Measurements from ENCODE around the gene KRTAP12-1. TPM values are rescaled to one million over a fixed set of nuclear protein-coding genes. Genes with fewer than 3 reads are reported as not detected.

The KRTAP12-1 gene
- total RNA-seq, 1 experiment from 2014 or later, result not detected

GRCh38 chr21:44729336-44730027 is 47.5 kb upstream of the KRTAP12-1 start:
- Histone ChIP-seq H3K9me2 (ENCODE audit: insufficient read depth) (no peaks in the 10 kb centered on the region), H3F3A (ENCODE audit: insufficient read depth, low read depth) (no peaks in the 10 kb centered on the region), H3K4me2 (no peak overlapping the region), H3K4me3 (no peak overlapping the region), H3K36me3 (ENCODE audit: low read depth) (no peaks in the 10 kb centered on the region), H2AFZ (no peak overlapping the region), H3K27me3 (ENCODE audit: insufficient read depth, low read depth) (peaks cover 58% of the 10 kb centered on the region), H4K20me1 (ENCODE audit: insufficient read depth) (no peaks in the 10 kb centered on the region), H3K9me3 (ENCODE audit: insufficient read depth, low read depth) (no peaks in the 10 kb centered on the region), H3K79me2 (ENCODE audit: low read depth) (no peaks in the 10 kb centered on the region), H3K27ac (no peak overlapping the region), H3K4me1 (replicated peaks; ENCODE audit: insufficient read depth) (no peaks in the 10 kb centered on the region)
- CTCF ChIA-PET, result no interaction called here
- intact Hi-C loops (cut with micrococcal nuclease; ENCODE audit: unreplicated experiment), result no loop called here
- POLR2A ChIA-PET (ENCODE audit: unreplicated experiment), result no interaction called here
- no peak for DNase-seq
- TF ChIP-seq EZH2 (IDR thresholded peaks at IDR 0.05; ENCODE audit: low read depth), result no peak
- TF ChIP-seq CTCF (conservative IDR thresholded peaks at IDR 0.05), result no peak
- no TSS peak for BruUV-seq (replicated peaks)

- Histone ChIP-seq H3K36me3 (ENCODE audit: low read depth) (no peaks in the 10 kb centered on the region), H3K27me3 (ENCODE audit: insufficient read depth, low read depth) (peaks cover 66% of the 10 kb centered on the region), H3K4me1 (replicated peaks; ENCODE audit: insufficient read depth) (no peaks in the 10 kb centered on the region), H3K9me3 (ENCODE audit: insufficient read depth, low read depth) (no peaks in the 10 kb centered on the region), H4K20me1 (ENCODE audit: insufficient read depth) (no peaks in the 10 kb centered on the region), H3F3A (ENCODE audit: insufficient read depth, low read depth) (no peaks in the 10 kb centered on the region), H3K9me2 (ENCODE audit: insufficient read depth) (no peaks in the 10 kb centered on the region), H3K27ac (no peak overlapping the region), H3K79me2 (ENCODE audit: low read depth) (no peaks in the 10 kb centered on the region), H2AFZ (no peak overlapping the region), H3K4me3 (no peak overlapping the region), H3K4me2 (no peak overlapping the region)
- intact Hi-C loops (cut with micrococcal nuclease; ENCODE audit: unreplicated experiment), result no loop called here
- no TSS peak for BruUV-seq (replicated peaks)
- TF ChIP-seq EZH2 (IDR thresholded peaks at IDR 0.05; ENCODE audit: low read depth) (no peak), CTCF (conservative IDR thresholded peaks at IDR 0.05) (no peak)
- CTCF ChIA-PET, result no interaction called here
- DNase-seq, result no peak
- POLR2A ChIA-PET (ENCODE audit: unreplicated experiment), result no interaction called here
Measured at GRCh38 chr21:44728716-44729115, 46.8 kb upstream of the KRTAP12-1 start.

GRCh38 chr21:44727757-44728156 is 45.8 kb upstream of the KRTAP12-1 start:
- H4K20me1 ChIP-seq (ENCODE audit: insufficient read depth), result no peaks in the 10 kb centered on the region
- no peak overlapping the region for H3K4me2 ChIP-seq
- no peak overlapping the region for H3K4me3 ChIP-seq
- no peaks in the 10 kb centered on the region for H3K9me3 ChIP-seq (ENCODE audit: insufficient read depth, low read depth)
- intact Hi-C loops (cut with micrococcal nuclease; ENCODE audit: unreplicated experiment), result no loop called here
- DNase-seq, result no peak
- no peaks in the 10 kb centered on the region for H3K79me2 ChIP-seq (ENCODE audit: low read depth)
- POLR2A ChIA-PET (ENCODE audit: unreplicated experiment), result no interaction called here
- BruUV-seq (replicated peaks), result no TSS peak
- H3K36me3 ChIP-seq (ENCODE audit: low read depth), result no peaks in the 10 kb centered on the region
- no peaks in the 10 kb centered on the region for H3K9me2 ChIP-seq (ENCODE audit: insufficient read depth)
- H3K4me1 ChIP-seq (replicated peaks; ENCODE audit: insufficient read depth), result no peaks in the 10 kb centered on the region
- H3F3A ChIP-seq (ENCODE audit: insufficient read depth, low read depth), result no peaks in the 10 kb centered on the region
- CTCF ChIA-PET, result no interaction called here
- TF ChIP-seq CTCF (conservative IDR thresholded peaks at IDR 0.05) (no peak), EZH2 (IDR thresholded peaks at IDR 0.05; ENCODE audit: low read depth) (no peak)
- H2AFZ ChIP-seq, result no peak overlapping the region
- H3K27me3 ChIP-seq (ENCODE audit: insufficient read depth, low read depth), result peaks cover 73% of the 10 kb centered on the region
- H3K27ac ChIP-seq, result no peak overlapping the region
